ENCODE measurements around the gene DMRTC2. TPM values are rescaled to one million over a fixed set of nuclear protein-coding genes. Genes with fewer than 3 reads are reported as not detected.

The DMRTC2 gene
- total and polyA plus RNA-seq, 2 of the 13 experiments (the other 11 are each of a cell fraction or from before 2014, with no cell fraction given) = not detected

GRCh38 chr19:41872775-41873647 lies 28.2 kb downstream of the DMRTC2 start (continued):
- TF ChIP-seq HBP1 (CRISPR knock-in tag; IDR thresholded peaks at IDR 0.05; ENCODE audit: low read depth) (peak; percentile 59; the same call in 1 of the 2 replicates), NFKB2 (CRISPR knock-in tag; IDR thresholded peaks at IDR 0.05; ENCODE audit: borderline replicate concordance) (no peak), ZMYM2 (CRISPR knock-in tag; IDR thresholded peaks at IDR 0.05) (no peak), ZNF891 (CRISPR knock-in tag; IDR thresholded peaks at IDR 0.05) (peak; percentile 41; the same call in 1 of the 2 replicates), MTF2 (CRISPR knock-in tag; IDR thresholded peaks at IDR 0.05; ENCODE audit: borderline replicate concordance) (no peak), ZBTB4 (CRISPR knock-in tag; IDR thresholded peaks at IDR 0.05; ENCODE audit: borderline replicate concordance) (0 out of 2 replicates have a peak, but pooled peaks have one; percentile 24), POLR2AphosphoS5 (IDR thresholded peaks at IDR 0.05; ENCODE audit: low read depth, low read length) (peak; percentile 59), ZNF292 (CRISPR knock-in tag; IDR thresholded peaks at IDR 0.05; ENCODE audit: borderline replicate concordance, low read depth) (no peak), CREM (IDR thresholded peaks at IDR 0.05) (no peak), CREM (CRISPR knock-in tag; IDR thresholded peaks at IDR 0.05) (no peak), HOXA5 (CRISPR knock-in tag; IDR thresholded peaks at IDR 0.05) (no peak), ZNF574 (CRISPR knock-in tag; IDR thresholded peaks at IDR 0.05) (peak; percentile 57; the same call in 1 of the 2 replicates), KDM3A (CRISPR knock-in tag; IDR thresholded peaks at IDR 0.05; ENCODE audit: low read depth) (no peak), ARNTL (CRISPR knock-in tag; IDR thresholded peaks at IDR 0.05) (no peak), ZBTB21 (CRISPR knock-in tag; IDR thresholded peaks at IDR 0.05) (no peak), IRF2 (CRISPR knock-in tag; IDR thresholded peaks at IDR 0.05) (no peak), JUN (CRISPR knock-in tag; IDR thresholded peaks at IDR 0.05) (no peak), ZNF260 (CRISPR knock-in tag; IDR thresholded peaks at IDR 0.05; ENCODE audit: borderline replicate concordance, low read depth) (no peak), ZNF616 (CRISPR knock-in tag; IDR thresholded peaks at IDR 0.05; ENCODE audit: low read depth) (no peak), ATF7-NPFF (CRISPR knock-in tag; IDR thresholded peaks at IDR 0.05; ENCODE audit: low read depth) (0 out of 2 replicates have a peak, but pooled peaks have one; percentile 17), HOXA7 (CRISPR knock-in tag; IDR thresholded peaks at IDR 0.05) (no peak)
